SJCRH30 (cell line): ENCODE measurements around the gene SDR42E2. TPM values are rescaled to one million over a fixed set of nuclear protein-coding genes. Genes with fewer than 3 reads are reported as not detected.

ENCODE experiments used
- DNase-seq, 2 experiments: peaks; one replicate each; pipeline ENCODE4 v3.0.0-alpha.2; 2015 to 2020
- H3K27ac ChIP-seq: fragments of 250-450 bp; sonication (Bioruptor Pico); 2 replicates; pipeline ENCODE4 v1.5.1; 2020; ENCODE audit warnings: mild to moderate bottlenecking, moderate library complexity
- H3K27me3 ChIP-seq: fragments of 250-450 bp; sonication (Bioruptor Pico); 2 replicates; pipeline ENCODE4 v1.5.1; 2020; ENCODE audit warnings: mild to moderate bottlenecking, moderate library complexity
- H3K36me3 ChIP-seq: fragments of 250-450 bp; sonication (Bioruptor Pico); 2 replicates; pipeline ENCODE4 v1.5.1; 2020; ENCODE audit warnings: mild to moderate bottlenecking, moderate library complexity
- H3K4me1 ChIP-seq: fragments of 250-450 bp; sonication (Bioruptor Pico); 2 replicates; pipeline ENCODE4 v1.5.1; 2020; ENCODE audit warnings: mild to moderate bottlenecking, moderate library complexity
- H3K4me3 ChIP-seq: fragments of 250-450 bp; sonication (Bioruptor Pico); 2 replicates; pipeline ENCODE4 v1.5.1; 2020; ENCODE audit warnings: mild to moderate bottlenecking, moderate library complexity
- H3K9me3 ChIP-seq: fragments of 250-450 bp; sonication (Bioruptor Pico); replicated peaks from 2 replicates; pipeline ENCODE4 v1.5.1; 2020; ENCODE audit warnings: mild to moderate bottlenecking, moderate library complexity
- total RNA-seq: library from RNA; depleted of rRNA; stranded (reverse); fragments of >200 nt; shearing (Covaris generic); gene quantifications from 2 replicates; pipeline ENCODE4 v1.2.3, GENCODE V29; 2014; rRNA removed

Gene SDR42E2
- total RNA-seq, 1 experiment from 2014 or later, result not detected

DNA sequence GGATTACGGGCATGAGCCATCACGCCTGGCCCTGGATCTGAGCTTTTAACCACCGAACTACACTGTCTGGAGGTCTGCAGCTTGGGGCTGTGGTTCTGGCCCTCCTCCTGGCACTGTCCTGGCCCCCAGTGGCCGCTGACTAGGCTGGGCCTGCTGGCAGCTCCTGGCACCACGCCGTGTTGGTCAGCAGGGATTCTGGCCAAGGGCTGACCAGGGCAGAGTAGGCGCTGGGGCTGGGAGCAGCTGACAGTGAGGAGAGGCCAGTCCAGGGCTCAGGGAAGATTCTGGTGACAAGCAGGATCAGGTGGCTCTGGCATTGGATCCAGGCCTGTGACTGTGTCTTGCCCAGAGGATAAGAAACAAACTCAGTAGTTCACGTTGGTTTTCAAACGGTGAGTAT, 58.4 kb downstream of the SDR42E2 start:
- H3K4me1 ChIP-seq, result peaks cover 16% of the 10 kb centered on the region
- H3K36me3 ChIP-seq, result peaks cover 2% of the 10 kb centered on the region; the same call in 1 of the 2 replicates
- no peak overlapping the region for H3K4me3 ChIP-seq
- H3K27ac ChIP-seq, result peak overlapping the region; percentile 92
- H3K9me3 ChIP-seq, result no peaks in the 10 kb centered on the region
- DNase-seq, result peak; percentile 67 to 80
- H3K27me3 ChIP-seq, result no peaks in the 10 kb centered on the region

DNA sequence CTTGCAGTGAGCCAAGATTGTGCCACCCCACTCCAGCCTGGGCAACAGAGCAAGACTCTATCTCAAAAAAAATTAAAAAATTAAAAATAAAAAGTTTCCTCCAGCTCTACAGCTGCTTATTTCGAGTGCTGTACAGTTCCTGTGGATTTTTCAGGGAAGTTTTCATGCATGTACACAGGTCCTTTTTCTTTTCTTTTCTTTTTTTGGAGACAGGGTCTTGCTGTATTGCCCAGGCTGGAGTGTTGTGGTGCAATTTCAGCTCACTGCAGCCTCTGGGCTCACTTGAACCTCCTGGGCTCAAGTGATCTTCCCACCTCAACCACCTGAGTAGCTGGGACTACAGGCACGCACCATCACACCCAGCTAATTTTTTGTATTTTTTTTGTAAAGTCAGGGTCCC, 59.7 kb downstream of the SDR42E2 start:
- H3K9me3 ChIP-seq, result no peaks in the 10 kb centered on the region
- H3K27me3 ChIP-seq, result no peaks in the 10 kb centered on the region
- DNase-seq, result no peak
- H3K4me3 ChIP-seq, result no peak overlapping the region
- H3K36me3 ChIP-seq, result peaks cover 3% of the 10 kb centered on the region; the same call in 1 of the 2 replicates
- no peak overlapping the region for H3K27ac ChIP-seq
- peaks cover 16% of the 10 kb centered on the region for H3K4me1 ChIP-seq

DNA sequence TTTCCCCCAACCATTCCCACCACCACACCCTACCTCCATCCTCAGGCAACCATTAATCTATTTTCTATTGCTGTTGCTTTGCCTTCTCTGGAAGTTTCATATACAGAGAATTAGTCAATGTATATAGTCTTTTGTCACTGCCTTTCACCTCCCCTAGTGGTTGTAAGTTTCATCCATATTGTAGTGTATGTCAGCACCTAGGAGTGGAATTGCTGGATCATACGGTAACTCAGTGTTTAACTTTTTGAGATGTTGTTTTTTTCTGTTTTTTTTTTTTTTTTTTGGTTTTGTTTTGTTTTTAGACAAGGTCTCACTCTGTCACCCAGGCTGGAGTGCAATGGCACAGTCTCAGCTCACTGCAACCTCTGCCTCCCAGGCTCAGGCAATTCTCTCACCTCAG, 60.7 kb downstream of the SDR42E2 start:
- no peaks in the 10 kb centered on the region for H3K9me3 ChIP-seq
- no peak overlapping the region for H3K4me3 ChIP-seq
- no peak overlapping the region for H3K27ac ChIP-seq
- H3K4me1 ChIP-seq, result peaks cover 16% of the 10 kb centered on the region
- no peaks in the 10 kb centered on the region for H3K27me3 ChIP-seq
- DNase-seq, result no peak
- peaks cover 10% of the 10 kb centered on the region for H3K36me3 ChIP-seq

DNA sequence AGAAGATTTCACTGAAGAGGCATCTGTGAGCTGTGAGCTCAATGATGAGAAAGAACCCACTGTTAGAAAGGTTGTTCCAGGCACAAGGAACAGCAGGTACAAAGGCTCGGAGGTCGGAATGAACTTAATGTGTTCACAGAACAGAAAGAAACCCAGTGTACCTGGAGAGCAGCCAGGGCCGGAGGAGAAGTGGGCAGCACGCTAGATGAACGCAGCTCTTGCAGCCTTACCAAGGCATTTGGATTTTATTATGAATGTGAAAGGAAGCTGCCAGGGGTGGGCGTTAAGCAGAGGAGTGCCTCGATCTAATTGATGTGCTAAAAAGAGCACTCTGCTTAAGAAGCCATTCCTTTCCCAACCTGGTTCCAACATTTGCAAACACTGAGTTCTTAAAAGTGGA, 62.8 kb downstream of the SDR42E2 start:
- DNase-seq, result no peak
- Histone ChIP-seq H3K36me3 (peaks cover 13% of the 10 kb centered on the region), H3K4me3 (no peak overlapping the region), H3K27ac (no peak overlapping the region), H3K27me3 (no peaks in the 10 kb centered on the region), H3K4me1 (peaks cover 9% of the 10 kb centered on the region), H3K9me3 (no peaks in the 10 kb centered on the region)

DNA sequence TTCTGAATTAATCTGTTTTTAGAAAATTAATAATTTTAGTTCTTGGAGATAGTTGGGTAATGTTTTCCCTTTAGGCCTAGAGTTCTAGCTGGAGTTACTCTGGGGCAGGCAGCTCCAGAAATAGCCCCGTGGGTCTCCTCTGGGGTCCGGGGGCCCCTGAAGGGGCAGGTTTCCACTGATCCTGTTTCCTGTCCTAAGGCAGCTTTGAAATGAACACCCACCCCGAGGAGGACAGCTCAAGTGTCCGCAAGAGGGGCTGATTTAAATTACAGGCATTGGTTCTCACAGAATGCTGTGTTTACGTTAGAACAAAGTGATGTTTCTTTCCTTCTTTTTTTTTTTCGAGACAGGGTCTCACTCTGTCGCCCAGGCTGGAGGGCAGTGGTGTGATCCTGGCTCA, 67.6 kb downstream of the SDR42E2 start:
- Histone ChIP-seq H3K4me3 (no peak overlapping the region), H3K27ac (no peak overlapping the region)

DNA sequence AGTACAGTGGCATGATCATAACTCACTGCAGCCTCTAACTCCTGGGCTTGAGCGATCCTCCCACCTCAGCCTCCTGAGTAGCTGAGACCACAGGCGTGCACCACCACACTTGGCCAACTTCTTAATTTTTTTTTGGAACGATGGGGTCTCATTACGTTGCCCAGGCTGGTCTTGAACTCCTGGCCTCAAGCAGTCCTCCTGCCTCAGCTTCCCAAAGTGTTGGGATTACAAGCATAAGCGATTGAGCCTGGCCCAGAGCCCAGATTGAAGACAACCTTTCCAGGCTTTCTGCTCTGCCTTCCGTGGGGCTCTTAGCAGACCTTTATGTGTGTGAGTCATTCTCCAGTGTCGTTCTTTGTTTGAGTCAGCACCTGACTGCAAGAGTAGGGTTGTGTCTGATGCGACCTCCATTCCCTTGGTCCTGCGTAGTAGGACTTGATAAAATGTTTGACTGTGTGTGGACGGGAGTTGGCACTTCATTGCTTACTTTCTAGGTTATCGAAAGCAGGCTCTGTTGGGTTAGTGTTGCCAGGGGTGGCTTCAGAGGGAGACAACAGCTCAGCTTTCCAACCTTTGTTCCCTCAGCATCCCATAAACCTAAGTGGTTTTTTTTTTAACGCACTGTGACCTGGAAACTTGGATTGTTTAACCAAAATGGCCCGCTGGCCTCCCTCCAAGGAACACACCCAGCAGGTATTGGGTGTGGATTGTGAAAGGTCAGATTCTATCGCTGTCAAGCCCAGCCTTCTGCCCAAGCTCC, 70.2 kb downstream of the SDR42E2 start:
- no peaks in the 10 kb centered on the region for H3K27me3 ChIP-seq
- no peak overlapping the region for H3K4me3 ChIP-seq
- no peak for DNase-seq
- H3K36me3 ChIP-seq, result peaks cover 17% of the 10 kb centered on the region
- H3K4me1 ChIP-seq, result 0 out of 2 replicates have a peak, but pooled peaks cover 4% of the 10 kb centered on the region
- no peak overlapping the region for H3K27ac ChIP-seq
- H3K9me3 ChIP-seq, result no peaks in the 10 kb centered on the region

More for the DNA sequence above, 67.6 kb downstream of the SDR42E2 start:
- no peak for DNase-seq
- peaks cover 23% of the 10 kb centered on the region for H3K36me3 ChIP-seq
- no peaks in the 10 kb centered on the region for H3K27me3 ChIP-seq
- no peaks in the 10 kb centered on the region for H3K9me3 ChIP-seq
- no peaks in the 10 kb centered on the region for H3K4me1 ChIP-seq

DNA sequence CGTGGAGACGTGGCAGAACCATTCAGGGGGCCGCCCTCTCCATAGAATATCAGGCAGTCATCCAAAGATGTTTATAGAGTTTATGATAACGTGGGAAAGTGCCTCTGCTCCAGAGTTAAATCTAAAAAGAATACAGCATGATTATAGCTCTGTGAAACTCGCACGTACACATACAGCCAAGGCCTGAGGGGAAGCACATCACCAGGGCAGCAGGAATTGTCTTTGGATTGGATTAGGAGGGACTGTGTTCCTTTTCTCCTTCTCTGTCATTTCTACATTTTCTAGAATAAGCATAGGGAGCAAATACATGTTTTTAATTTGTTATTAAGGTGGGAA, 70.7 kb downstream of the SDR42E2 start:
- no peaks in the 10 kb centered on the region for H3K27me3 ChIP-seq
- H3K27ac ChIP-seq, result no peak overlapping the region
- H3K36me3 ChIP-seq, result peaks cover 19% of the 10 kb centered on the region
- no peaks in the 10 kb centered on the region for H3K9me3 ChIP-seq
- 0 out of 2 replicates have a peak, but pooled peaks cover 4% of the 10 kb centered on the region for H3K4me1 ChIP-seq
- H3K4me3 ChIP-seq, result no peak overlapping the region
- DNase-seq, result no peak

DNA sequence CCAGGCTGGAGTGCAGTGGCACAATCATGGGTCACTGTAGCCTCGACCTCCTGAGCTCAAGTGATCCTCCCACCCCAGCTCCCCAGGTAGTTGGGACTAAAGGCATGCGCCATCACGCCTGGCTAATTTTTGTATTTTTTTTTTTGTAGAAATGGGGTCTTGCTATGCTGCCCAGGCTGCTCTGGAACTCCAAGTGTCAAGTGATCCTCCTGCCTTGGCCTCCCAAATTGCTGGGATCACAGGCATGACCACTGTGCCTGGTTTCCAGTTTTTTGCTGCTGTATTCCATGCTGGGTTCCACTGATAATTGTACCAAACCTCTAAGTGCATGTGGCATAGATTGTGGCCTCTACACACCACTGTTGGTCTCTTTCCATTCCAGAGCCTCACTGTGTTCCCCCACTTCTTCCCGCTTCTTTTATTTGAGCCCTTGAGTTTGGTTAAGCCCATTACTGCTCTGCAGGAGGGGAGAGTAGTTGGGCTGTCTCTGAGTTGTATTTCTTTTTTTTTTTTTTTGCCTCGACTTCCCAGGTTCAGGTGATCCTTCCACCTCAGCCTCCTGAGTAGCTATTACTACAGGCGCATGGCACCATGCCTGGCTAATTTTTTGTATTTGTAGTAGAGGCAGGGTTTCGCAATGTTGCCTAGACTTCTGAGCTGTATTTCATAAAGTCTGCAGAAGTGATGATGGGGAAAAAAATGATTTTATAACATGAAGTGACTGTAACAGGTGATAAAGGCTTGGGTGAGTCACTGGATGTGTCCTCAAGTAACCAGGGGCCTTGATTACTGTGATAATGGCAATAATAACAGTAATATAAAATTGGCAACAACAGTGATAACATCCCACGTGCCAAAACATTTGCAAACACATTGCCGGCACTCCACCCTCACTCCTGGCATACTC, 73.8 kb downstream of the SDR42E2 start:
- Histone ChIP-seq H3K4me1 (0 out of 2 replicates have a peak, but pooled peaks cover 4% of the 10 kb centered on the region), H3K27me3 (no peaks in the 10 kb centered on the region), H3K27ac (0 out of 2 replicates have a peak overlapping the region, but pooled peaks have one; percentile 8), H3K9me3 (no peaks in the 10 kb centered on the region), H3K36me3 (peaks cover 13% of the 10 kb centered on the region), H3K4me3 (no peak overlapping the region)
- DNase-seq, result no peak

DNA sequence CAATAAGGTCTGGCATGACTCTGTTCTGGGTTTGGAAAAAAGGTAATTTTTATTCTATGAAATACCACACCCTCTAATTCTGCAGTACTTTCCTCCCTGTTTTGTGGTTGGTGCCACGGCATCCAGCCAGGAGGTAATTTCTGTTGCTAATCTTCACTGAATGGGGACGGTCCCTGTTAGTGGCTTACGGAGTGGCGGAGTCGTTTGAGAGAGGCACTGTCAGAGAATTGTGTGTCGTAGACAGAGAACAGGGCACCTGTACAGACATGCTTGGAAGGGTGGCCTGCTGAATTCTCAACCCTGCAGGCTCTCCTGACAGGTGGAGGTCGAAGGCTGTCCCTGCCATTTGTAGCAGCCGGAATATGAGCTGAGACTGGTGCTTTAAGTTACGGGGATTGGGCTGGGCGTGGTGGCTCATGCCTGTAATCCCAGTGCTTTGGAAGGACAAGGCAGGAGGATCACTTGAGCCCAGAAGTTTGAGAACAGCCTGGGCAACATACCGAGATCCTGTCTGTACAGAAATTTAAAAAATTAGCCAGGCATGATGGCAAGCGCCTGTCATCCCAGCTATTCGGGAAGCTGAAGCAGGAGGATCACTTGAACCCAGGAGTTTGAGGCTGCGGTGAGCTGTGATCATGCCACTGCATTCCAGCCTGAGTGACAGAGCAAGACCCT, 77.0 kb downstream of the SDR42E2 start:
- Histone ChIP-seq H3K9me3 (no peaks in the 10 kb centered on the region), H3K27me3 (no peaks in the 10 kb centered on the region), H3K27ac (no peak overlapping the region), H3K4me1 (0 out of 2 replicates have a peak, but pooled peaks cover 4% of the 10 kb centered on the region), H3K4me3 (no peak overlapping the region), H3K36me3 (peaks cover 9% of the 10 kb centered on the region; the same call in 1 of the 2 replicates)
- no peak for DNase-seq

DNA sequence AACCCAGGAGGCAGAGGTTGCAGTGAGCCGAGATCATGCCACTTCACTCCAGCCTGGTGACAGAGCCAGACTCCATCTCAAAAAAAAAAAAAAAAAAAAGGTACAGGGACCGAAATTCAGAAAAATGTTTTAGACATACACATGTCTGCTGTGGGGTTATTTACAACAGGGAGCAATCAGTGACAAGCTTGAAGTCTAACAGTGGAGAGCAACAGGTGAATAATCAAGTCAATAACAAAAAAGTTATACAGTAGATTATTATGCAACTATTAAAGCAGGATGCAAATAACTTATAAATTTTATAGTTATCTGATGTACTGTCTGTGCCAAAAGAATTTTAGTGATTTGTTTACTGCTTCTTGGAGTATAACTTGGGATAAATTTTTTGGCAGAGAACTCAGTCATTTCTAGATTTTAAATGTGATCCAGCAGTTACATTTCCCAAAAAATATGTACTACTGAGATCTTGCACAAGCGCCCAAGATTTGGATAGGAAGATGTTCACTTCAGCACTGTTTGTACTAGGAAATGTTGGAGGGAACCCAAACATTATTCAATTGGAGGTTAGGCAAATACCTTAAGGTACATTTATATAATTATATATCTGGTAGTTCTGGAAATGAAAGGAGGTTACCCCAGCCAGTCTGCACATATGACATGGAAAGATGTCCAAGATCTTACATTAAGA, 77.9 kb downstream of the SDR42E2 start:
- DNase-seq, result no peak
- 0 out of 2 replicates have a peak, but pooled peaks cover 4% of the 10 kb centered on the region for H3K4me1 ChIP-seq
- peaks cover 14% of the 10 kb centered on the region for H3K36me3 ChIP-seq
- no peak overlapping the region for H3K27ac ChIP-seq
- H3K4me3 ChIP-seq, result no peak overlapping the region
- H3K9me3 ChIP-seq, result no peaks in the 10 kb centered on the region
- H3K27me3 ChIP-seq, result no peaks in the 10 kb centered on the region

Other genes starting within 250 kb of the SDR42E2 start
- gene UQCRC2, start 209.1 kb upstream of the SDR42E2 start, total RNA-seq, result 166 and 169 TPM in 2 replicates
- gene PDZD9, start 161.4 kb upstream of the SDR42E2 start, total RNA-seq, result not detected in 2 replicates
- 12.1 and 12.5 TPM in 2 replicates for gene MOSMO, start 154.4 kb upstream of the SDR42E2 start, total RNA-seq
- gene VWA3A, start 70.0 kb upstream of the SDR42E2 start, total RNA-seq, result not detected in 2 replicates
- 22.0 and 23.0 TPM in 2 replicates for gene EEF2K, start 43.8 kb downstream of the SDR42E2 start, total RNA-seq
- gene POLR3E, start 134.9 kb downstream of the SDR42E2 start, total RNA-seq, result 35.5 and 36.9 TPM in 2 replicates
- gene CDR2, start 212.1 kb downstream of the SDR42E2 start, total RNA-seq, result 20.1 and 21.6 TPM in 2 replicates